Measurements from ENCODE around the gene GALNT14.
A peak's percentile ranks its signal among the peaks of the same experiment; 100 is the strongest.
"Not testable (repeated sequence)": the region's sequence is repeated elsewhere in the genome, so short reads cannot be mapped to it uniquely, and the experiment has no call there.

Gene GALNT14, protein sequence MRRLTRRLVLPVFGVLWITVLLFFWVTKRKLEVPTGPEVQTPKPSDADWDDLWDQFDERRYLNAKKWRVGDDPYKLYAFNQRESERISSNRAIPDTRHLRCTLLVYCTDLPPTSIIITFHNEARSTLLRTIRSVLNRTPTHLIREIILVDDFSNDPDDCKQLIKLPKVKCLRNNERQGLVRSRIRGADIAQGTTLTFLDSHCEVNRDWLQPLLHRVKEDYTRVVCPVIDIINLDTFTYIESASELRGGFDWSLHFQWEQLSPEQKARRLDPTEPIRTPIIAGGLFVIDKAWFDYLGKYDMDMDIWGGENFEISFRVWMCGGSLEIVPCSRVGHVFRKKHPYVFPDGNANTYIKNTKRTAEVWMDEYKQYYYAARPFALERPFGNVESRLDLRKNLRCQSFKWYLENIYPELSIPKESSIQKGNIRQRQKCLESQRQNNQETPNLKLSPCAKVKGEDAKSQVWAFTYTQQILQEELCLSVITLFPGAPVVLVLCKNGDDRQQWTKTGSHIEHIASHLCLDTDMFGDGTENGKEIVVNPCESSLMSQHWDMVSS

DNA sequence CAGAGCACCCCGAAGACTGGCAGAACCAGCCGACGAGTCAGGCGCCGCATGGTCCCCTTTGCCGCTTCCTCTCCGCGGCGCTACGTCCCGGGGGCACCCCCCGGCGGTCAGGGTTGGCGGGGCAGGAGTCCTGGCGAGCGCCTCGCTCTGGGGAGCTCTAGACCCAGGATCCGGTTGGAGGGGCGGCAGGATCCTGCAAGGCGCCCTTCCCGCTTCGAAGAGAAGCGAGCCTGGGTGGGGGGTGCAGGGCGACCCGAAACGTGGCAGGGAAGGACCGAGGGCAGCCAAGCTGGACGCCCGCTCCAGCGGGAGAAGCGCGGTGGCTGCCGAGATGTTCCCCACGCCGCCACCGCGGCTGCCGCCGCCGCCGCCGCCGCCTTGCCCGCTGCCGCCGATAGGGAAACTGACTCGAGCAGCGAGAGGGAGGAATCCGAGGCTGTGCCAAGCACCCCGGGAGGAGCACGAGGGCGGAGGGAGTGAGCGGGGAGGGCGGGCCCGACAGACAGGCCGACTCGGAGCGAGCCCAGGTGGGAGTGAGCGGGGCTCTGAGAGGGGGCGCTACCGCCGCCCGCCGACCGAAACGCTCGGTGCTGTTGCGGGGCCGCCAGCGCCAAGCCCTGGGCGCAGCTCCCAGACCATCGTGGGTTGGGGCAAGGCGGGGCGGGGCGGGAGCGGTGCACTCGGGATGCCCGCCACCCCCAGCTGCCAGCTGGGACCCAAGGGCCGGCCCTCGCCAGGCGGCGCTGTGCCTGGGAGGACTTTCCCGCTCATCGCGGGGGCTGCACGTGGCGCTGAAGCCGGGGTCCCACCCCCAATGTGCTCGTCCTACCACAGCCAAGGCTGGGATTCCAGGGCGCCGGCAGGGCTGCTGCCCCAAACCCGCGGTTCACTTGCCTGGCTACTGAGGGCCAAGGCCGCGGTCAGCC, at the start of gene GALNT14:
GALNT14 (minus strand) TSS at position 404 of the 926 bp plus-strand sequence; CDS start at position 50, 354 bp downstream.
- no CpG with 5 or more reads among the region's 95 CpGs for WGBS (ENCODE audit: insufficient coverage, insufficient read length)
- H3K4me3 ChIP-seq (ENCODE audit: low read length): peak within 1 kb of the TSS; percentile 57
- no peaks in the 10 kb centered on the region for H3K9me3 ChIP-seq (ENCODE audit: control insufficient read depth, insufficient read depth, low read length)
- H3K4me1 ChIP-seq (ENCODE audit: control insufficient read depth, insufficient read depth, low read length): peaks cover 1% of the 10 kb centered on the region; the same call in 1 of the 2 replicates
- H3K36me3 ChIP-seq (ENCODE audit: control insufficient read depth, insufficient read depth, low read length): no peaks in the 10 kb centered on the region
- H3K27me3 ChIP-seq (ENCODE audit: control insufficient read depth, insufficient read depth, low read length): peaks cover 26% of the 10 kb centered on the region; the same call in 1 of the 2 replicates
- DNase-seq (ENCODE audit: low read depth, low spot score): peak; percentile 33
- no peak within 1 kb of the TSS for H3K27ac ChIP-seq (ENCODE audit: low read length)

DNA sequence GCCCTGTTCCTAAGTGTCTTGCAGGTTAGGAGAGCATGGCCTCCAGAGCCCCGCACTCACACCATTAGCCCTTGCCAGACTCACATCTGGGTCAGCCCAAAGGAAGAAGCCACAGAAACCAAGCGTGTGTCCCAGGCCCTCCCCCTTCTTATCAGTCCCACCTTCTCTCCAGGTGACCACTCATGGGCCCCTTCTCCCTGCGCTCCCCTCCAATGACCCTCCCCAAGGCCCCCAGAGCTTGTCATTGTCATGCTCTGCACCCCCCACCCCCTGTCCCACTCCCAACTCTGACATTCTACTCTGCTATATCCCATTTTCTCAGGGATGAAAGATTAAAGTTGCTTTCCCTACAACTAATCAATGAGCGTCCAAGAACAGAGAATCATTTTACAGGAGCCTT, 48.9 kb upstream of the GALNT14 start:
- no CpG with 5 or more reads among the region's 4 CpGs for WGBS (ENCODE audit: insufficient coverage, insufficient read length)
- H3K36me3 ChIP-seq (ENCODE audit: control insufficient read depth, insufficient read depth, low read length): no peaks in the 10 kb centered on the region
- no peak for DNase-seq (ENCODE audit: low read depth, low spot score)

DNA sequence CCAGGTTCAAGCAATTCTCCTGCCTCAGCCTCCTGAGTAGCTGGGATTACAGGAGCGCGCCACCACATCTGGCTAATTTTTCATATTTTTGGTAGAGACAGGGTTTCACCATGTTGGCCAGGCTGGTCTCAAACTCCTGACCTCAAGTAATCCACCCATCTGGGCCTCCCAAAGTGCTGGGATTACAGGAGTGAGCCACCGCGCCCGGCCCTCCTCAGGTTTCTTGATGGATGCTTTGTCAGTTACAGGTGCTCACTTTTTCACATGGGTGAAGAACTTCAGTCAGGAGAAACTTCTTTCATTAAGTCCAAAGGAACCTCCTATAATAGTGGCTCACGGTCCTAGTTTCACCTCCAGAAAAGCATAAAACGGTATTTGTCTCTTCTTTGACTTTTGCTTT, 45.7 kb upstream of the GALNT14 start:
- not testable (repeated sequence) for H3K27me3 ChIP-seq (ENCODE audit: control insufficient read depth, insufficient read depth, low read length); H3K36me3 ChIP-seq (ENCODE audit: control insufficient read depth, insufficient read depth, low read length); H3K27ac ChIP-seq (ENCODE audit: low read length); H3K4me1 ChIP-seq (ENCODE audit: control insufficient read depth, insufficient read depth, low read length); H3K4me3 ChIP-seq (ENCODE audit: low read length); DNase-seq (ENCODE audit: low read depth, low spot score); H3K9me3 ChIP-seq (ENCODE audit: control insufficient read depth, insufficient read depth, low read length)
- no CpG with 5 or more reads among the region's 7 CpGs for WGBS (ENCODE audit: insufficient coverage, insufficient read length)

More for the DNA sequence above, 48.9 kb upstream of the GALNT14 start:
- Histone ChIP-seq H3K27ac (ENCODE audit: low read length) (no peak overlapping the region), H3K9me3 (ENCODE audit: control insufficient read depth, insufficient read depth, low read length) (no peaks in the 10 kb centered on the region), H3K4me1 (ENCODE audit: control insufficient read depth, insufficient read depth, low read length) (no peaks in the 10 kb centered on the region), H3K27me3 (ENCODE audit: control insufficient read depth, insufficient read depth, low read length) (no peaks in the 10 kb centered on the region), H3K4me3 (ENCODE audit: low read length) (no peak overlapping the region)

DNA sequence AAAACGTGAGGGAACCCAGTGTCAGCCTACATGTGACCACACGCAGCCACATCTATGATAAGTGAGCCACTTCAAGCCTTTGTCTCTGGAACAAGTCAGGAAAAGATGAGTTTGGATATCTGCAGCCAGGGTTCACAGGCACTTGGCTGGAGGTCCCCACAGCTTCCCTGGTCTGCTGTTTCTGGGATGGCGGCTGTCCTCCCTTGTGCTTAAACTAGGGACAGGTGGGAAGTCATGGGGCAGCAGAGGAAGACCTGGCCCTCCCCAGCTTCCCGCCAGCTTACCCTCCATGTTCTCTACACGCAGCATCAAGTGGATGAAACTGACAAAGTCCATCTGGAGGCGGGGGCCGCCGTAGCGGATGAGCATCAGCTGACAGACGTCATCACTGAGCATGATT, 38.5 kb upstream of the GALNT14 start:
- H3K4me1 ChIP-seq (ENCODE audit: control insufficient read depth, insufficient read depth, low read length): no peaks in the 10 kb centered on the region
- no peaks in the 10 kb centered on the region for H3K9me3 ChIP-seq (ENCODE audit: control insufficient read depth, insufficient read depth, low read length)
- H3K27me3 ChIP-seq (ENCODE audit: control insufficient read depth, insufficient read depth, low read length): no peaks in the 10 kb centered on the region
- no peak overlapping the region for H3K4me3 ChIP-seq (ENCODE audit: low read length)
- no peaks in the 10 kb centered on the region for H3K36me3 ChIP-seq (ENCODE audit: control insufficient read depth, insufficient read depth, low read length)
- no peak for DNase-seq (ENCODE audit: low read depth, low spot score)
- no peak overlapping the region for H3K27ac ChIP-seq (ENCODE audit: low read length)
- WGBS (ENCODE audit: insufficient coverage, insufficient read length): no CpG with 5 or more reads among the region's 10 CpGs

DNA sequence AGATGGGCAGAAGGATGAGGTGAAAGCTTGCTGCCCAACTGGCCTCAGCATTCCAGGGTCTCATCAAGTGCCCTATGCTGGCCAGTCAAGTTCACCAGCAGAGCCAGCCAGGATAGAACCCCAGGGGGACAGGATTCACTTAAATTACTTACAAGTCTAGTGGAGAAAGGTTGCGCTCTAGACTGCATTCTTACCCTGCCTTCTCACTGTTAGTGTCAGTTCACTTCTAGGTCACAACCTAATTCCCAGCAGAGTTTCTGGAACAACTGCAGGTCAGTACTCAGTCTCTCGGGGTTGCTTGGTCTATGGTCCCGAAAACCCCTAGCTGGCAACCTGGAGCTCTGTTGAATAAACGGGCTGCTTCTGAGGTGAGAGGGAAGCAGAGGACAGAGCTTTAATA, 32.9 kb upstream of the GALNT14 start:
- Histone ChIP-seq H3K4me1 (ENCODE audit: control insufficient read depth, insufficient read depth, low read length) (no peaks in the 10 kb centered on the region), H3K36me3 (ENCODE audit: control insufficient read depth, insufficient read depth, low read length) (no peaks in the 10 kb centered on the region), H3K27ac (ENCODE audit: low read length) (no peak overlapping the region), H3K27me3 (ENCODE audit: control insufficient read depth, insufficient read depth, low read length) (no peaks in the 10 kb centered on the region), H3K4me3 (ENCODE audit: low read length) (no peak overlapping the region), H3K9me3 (ENCODE audit: control insufficient read depth, insufficient read depth, low read length) (no peaks in the 10 kb centered on the region)
- DNase-seq (ENCODE audit: low read depth, low spot score): no peak
- no CpG with 5 or more reads among the region's 4 CpGs for WGBS (ENCODE audit: insufficient coverage, insufficient read length)

DNA sequence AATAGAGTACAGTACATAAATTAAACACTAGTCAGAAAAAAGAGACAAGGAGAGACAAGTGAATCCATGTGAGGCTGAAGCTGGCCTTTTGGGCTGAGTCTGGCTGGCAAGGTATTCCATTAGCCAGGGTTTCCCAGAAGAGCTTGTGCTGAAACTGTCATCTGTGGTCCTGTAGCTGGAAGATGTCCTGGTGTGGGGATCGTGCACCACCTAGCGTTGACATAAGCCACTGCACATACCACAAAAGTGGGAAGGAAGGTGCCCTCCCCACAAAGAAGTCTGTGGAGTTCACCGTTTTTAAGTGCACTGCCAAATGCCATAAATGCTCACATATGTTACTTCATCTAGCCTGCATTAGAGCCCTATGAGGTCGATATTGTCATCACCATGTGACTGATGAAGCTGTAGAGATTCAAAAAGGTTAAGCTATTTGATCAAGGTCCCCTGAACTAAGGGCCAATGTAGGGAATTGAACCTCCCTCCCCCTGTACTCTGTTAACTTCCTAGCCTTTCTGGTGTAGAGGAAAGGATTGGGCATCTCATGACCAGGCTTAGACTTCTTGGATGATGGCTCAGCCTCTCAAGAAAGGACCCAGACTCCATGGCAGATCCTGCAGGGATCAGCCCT, 31.9 kb upstream of the GALNT14 start:
- no CpG with 5 or more reads among the region's 4 CpGs for WGBS (ENCODE audit: insufficient coverage, insufficient read length)

DNA sequence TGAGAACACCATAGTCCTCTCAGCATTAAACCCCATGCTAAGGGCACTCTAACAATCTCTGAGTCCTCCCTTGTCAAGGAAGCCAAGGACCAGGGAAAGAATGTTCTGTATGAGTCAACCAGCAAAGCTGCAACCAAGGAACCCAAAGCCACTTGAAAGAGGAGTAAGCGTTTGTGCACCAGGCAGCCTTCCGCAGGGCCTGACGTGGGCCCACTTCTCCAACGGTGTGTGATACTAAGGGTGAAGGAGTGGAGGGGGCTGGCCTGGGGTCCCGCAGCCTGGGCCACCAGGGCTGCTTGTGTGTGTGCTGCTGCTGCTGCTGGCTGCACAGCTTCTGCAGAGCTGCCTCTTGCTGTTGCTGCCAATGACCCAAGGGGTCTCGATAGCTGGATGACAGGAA, 30.1 kb upstream of the GALNT14 start:
- no peak overlapping the region for H3K4me3 ChIP-seq (ENCODE audit: low read length)
- no peak for DNase-seq (ENCODE audit: low read depth, low spot score)
- H3K36me3 ChIP-seq (ENCODE audit: control insufficient read depth, insufficient read depth, low read length): no peaks in the 10 kb centered on the region
- H3K27ac ChIP-seq (ENCODE audit: low read length): no peak overlapping the region
- no peaks in the 10 kb centered on the region for H3K9me3 ChIP-seq (ENCODE audit: control insufficient read depth, insufficient read depth, low read length)
- H3K4me1 ChIP-seq (ENCODE audit: control insufficient read depth, insufficient read depth, low read length): no peaks in the 10 kb centered on the region
- H3K27me3 ChIP-seq (ENCODE audit: control insufficient read depth, insufficient read depth, low read length): no peaks in the 10 kb centered on the region
- WGBS (ENCODE audit: insufficient coverage, insufficient read length): no CpG with 5 or more reads among the region's 6 CpGs

More for the DNA sequence above, 31.9 kb upstream of the GALNT14 start:
- Histone ChIP-seq H3K27ac (ENCODE audit: low read length) (no peak overlapping the region), H3K27me3 (ENCODE audit: control insufficient read depth, insufficient read depth, low read length) (no peaks in the 10 kb centered on the region), H3K4me3 (ENCODE audit: low read length) (no peak overlapping the region), H3K9me3 (ENCODE audit: control insufficient read depth, insufficient read depth, low read length) (no peaks in the 10 kb centered on the region), H3K4me1 (ENCODE audit: control insufficient read depth, insufficient read depth, low read length) (no peaks in the 10 kb centered on the region), H3K36me3 (ENCODE audit: control insufficient read depth, insufficient read depth, low read length) (no peaks in the 10 kb centered on the region)
- peak; percentile 52 for DNase-seq (ENCODE audit: low read depth, low spot score)

DNA sequence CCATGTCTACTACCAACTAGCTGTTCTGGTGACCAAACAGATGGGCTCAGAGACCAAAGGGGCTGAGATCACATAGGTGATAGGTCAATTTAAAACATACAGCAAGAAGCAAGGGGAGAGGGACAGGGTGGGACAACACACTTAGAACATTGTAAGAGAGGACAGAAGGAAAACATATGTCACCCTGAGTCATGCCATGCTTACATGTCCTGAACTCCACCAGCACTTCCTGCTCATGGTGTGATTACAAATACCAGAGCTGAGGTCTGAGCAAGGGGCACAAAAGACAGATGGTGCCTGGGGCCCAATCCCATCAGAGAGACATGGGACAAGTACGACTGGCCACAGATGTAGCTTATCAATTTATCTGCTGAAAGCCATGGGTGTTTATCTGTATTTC, 28.7 kb upstream of the GALNT14 start:
- DNase-seq (ENCODE audit: low read depth, low spot score): no peak
- no peaks in the 10 kb centered on the region for H3K36me3 ChIP-seq (ENCODE audit: control insufficient read depth, insufficient read depth, low read length)
- H3K27me3 ChIP-seq (ENCODE audit: control insufficient read depth, insufficient read depth, low read length): no peaks in the 10 kb centered on the region
- H3K27ac ChIP-seq (ENCODE audit: low read length): no peak overlapping the region
- H3K9me3 ChIP-seq (ENCODE audit: control insufficient read depth, insufficient read depth, low read length): no peaks in the 10 kb centered on the region
- no CpG with 5 or more reads among the region's 1 CpG for WGBS (ENCODE audit: insufficient coverage, insufficient read length)
- no peaks in the 10 kb centered on the region for H3K4me1 ChIP-seq (ENCODE audit: control insufficient read depth, insufficient read depth, low read length)
- no peak overlapping the region for H3K4me3 ChIP-seq (ENCODE audit: low read length)

DNA sequence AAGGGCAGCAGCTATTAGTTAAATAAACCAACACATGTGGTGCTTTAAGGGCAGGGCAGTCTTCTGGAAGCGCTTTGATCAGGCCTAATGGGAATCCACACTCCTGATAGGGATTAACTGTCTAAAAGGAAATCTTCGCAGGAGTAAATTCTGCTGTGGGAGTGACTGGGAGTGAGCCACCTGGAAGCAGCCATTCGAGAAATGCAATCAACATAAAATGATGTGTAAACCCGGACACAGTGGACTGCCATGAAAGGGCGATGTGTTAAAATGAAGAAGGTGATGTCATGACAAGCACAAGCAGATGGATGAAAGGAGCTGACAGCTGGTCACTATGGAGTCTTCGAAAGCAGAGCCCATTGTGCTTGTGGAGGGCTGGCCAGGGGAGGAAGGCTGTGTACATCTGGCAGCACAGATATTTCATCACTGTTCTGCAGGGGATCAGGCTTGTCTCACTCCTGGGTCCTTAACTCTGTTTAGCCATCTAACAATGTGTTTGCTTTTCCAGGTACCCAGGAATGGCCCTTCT, 24.8 kb upstream of the GALNT14 start:
- no peaks in the 10 kb centered on the region for H3K9me3 ChIP-seq (ENCODE audit: control insufficient read depth, insufficient read depth, low read length)
- H3K4me1 ChIP-seq (ENCODE audit: control insufficient read depth, insufficient read depth, low read length): no peaks in the 10 kb centered on the region
- WGBS (ENCODE audit: insufficient coverage, insufficient read length): no CpG with 5 or more reads among the region's 6 CpGs
- H3K36me3 ChIP-seq (ENCODE audit: control insufficient read depth, insufficient read depth, low read length): no peaks in the 10 kb centered on the region
- DNase-seq (ENCODE audit: low read depth, low spot score): no peak
- H3K4me3 ChIP-seq (ENCODE audit: low read length): no peak overlapping the region
- no peaks in the 10 kb centered on the region for H3K27me3 ChIP-seq (ENCODE audit: control insufficient read depth, insufficient read depth, low read length)
- no peak overlapping the region for H3K27ac ChIP-seq (ENCODE audit: low read length)

DNA sequence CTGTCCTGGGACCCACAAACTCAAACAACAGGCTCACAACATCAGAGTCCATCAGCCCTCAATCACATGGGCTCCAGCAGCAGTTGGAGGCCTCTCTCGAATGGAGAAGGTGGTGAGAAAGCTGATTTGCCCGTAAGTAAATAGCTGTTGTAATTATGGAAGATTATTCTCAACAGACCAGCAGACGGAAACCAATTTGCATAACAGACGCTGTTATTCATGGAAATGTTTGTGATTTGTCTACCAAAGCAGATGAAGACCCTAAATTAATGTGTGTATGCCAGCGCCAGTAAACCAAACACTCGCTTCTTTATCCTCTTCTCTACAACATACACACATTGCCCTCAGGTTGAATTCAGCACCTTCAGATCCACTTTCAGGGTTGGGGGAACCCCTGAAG, 23.4 kb upstream of the GALNT14 start:
- Histone ChIP-seq H3K36me3 (ENCODE audit: control insufficient read depth, insufficient read depth, low read length) (no peaks in the 10 kb centered on the region), H3K27me3 (ENCODE audit: control insufficient read depth, insufficient read depth, low read length) (no peaks in the 10 kb centered on the region), H3K4me1 (ENCODE audit: control insufficient read depth, insufficient read depth, low read length) (no peaks in the 10 kb centered on the region), H3K27ac (ENCODE audit: low read length) (no peak overlapping the region), H3K4me3 (ENCODE audit: low read length) (no peak overlapping the region), H3K9me3 (ENCODE audit: control insufficient read depth, insufficient read depth, low read length) (no peaks in the 10 kb centered on the region)
- WGBS (ENCODE audit: insufficient coverage, insufficient read length): no CpG with 5 or more reads among the region's 6 CpGs
- no peak for DNase-seq (ENCODE audit: low read depth, low spot score)

Data from iPS DF 6.9 (cell line).